ENCODE data around the gene PBX2. TPM values are rescaled to one million over a fixed set of nuclear protein-coding genes. Genes with fewer than 3 reads are reported as not detected.
"Not testable (repeated sequence)": the region's sequence is repeated elsewhere in the genome, so short reads cannot be mapped to it uniquely, and the experiment has no call there.

PBX2 gene, protein sequence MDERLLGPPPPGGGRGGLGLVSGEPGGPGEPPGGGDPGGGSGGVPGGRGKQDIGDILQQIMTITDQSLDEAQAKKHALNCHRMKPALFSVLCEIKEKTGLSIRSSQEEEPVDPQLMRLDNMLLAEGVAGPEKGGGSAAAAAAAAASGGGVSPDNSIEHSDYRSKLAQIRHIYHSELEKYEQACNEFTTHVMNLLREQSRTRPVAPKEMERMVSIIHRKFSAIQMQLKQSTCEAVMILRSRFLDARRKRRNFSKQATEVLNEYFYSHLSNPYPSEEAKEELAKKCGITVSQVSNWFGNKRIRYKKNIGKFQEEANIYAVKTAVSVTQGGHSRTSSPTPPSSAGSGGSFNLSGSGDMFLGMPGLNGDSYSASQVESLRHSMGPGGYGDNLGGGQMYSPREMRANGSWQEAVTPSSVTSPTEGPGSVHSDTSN
- total RNA-seq = 10 to 100 TPM; 53.9 to 59.3 TPM

GRCh38 chr6:32190054-32190851 is at the start of gene PBX2:
PBX2 (minus strand) TSS chr6:32190202; CDS start chr6:32189915, 287 bp downstream.
- ChIA-PET POLR2A (interaction anchor here (0.5 to 1.9 kb wide), 3 partner anchors 11 to 292 kb away, joined by 3 to 16 read pairs (median 4); partner anchors contain the start of gene ATF6B), CTCF (interaction anchor here (1.4 kb wide), 1 partner anchor 72 kb away, joined by 5 read pairs; no protein-coding TSS in a partner anchor)

- CTCF ChIA-PET = interaction anchor here (0.7 kb wide), 1 partner anchor 666 kb away, joined by 3 read pairs; no protein-coding TSS in a partner anchor
Measured at GRCh38 chr6:32239462-32239861, 49.5 kb upstream of the PBX2 start.

GRCh38 chr6:32234934-32235333 is 44.9 kb upstream of the PBX2 start:
- ChIA-PET CTCF (no interaction called here), POLR2A (no interaction called here)

More at GRCh38 chr6:32239462-32239861, 49.5 kb upstream of the PBX2 start:
- POLR2A ChIA-PET = no interaction called here

- POLR2A ChIA-PET = no interaction called here
- CTCF ChIA-PET = interaction anchor here (0.6 kb wide), 1 partner anchor 23 kb away, joined by 4 read pairs; no protein-coding TSS in a partner anchor
Measured at GRCh38 chr6:32226434-32226833, 36.4 kb upstream of the PBX2 start.

DNA sequence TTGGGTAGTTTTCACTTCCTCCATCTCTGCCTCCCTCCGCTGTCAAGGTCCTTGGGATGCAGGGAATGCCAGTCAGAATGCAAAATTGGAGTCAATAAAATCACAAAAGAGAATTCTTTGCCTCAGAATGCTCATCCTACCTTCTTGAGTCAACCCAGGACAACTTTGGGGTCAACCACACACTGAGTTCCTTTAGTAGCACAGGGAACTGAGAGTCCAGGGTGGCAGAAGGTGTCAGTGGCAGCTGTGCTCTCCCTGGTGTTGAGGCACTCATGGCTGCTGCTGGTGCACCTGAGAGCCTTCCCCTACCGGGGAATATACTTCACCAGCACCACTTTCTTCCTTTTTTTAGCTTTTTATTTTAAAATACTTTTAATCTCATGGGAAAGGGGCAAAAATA is 34.7 kb upstream of the PBX2 start:
- ChIA-PET CTCF (no interaction called here), POLR2A (no interaction called here)

DNA sequence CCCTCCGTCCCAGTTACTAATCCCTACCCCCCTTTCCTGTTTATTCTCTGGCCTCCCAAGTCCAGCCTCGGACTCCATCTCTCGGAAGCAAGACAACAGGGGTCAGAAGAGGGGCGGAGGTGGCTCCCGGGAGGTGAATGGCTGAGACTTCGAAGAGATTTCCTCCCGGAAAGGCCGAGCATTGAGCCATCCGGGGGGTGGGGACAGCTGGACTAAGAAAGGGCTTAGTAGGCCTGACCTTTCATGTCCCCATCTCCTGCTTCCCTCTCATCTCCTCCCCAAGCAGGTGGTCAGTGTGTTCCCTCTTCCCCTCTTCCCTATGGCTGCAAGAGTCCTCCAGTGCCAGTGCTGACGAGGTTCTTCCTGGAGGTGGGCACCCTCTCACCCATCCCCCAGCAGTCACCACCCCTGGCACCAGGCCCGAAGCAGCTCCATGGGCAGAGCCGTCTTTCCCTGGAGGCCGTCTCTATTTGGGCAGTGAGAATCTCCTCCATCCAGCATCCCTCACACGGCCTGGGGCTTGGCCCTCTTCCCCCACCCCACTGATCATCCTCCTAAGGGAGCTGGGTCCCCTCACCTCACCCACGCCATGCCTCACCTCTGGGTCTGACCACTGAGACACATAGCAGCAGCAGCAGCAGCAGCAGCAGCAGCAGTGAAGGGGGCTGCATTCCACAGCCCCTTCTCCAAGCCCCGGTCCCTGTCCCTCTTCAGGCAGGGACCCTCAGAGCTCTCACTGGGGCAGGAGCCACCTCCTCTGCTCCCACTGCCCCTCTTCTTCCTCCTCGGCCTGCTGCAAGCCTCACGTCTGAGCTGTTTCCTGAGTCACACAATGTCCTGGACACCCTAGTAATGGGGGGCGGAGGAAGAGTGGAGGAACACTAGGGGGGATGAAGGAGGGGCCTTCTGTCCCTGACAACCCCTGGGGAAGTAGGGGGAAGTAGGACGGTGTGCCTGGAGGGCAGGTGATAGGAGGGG is 33.5 kb upstream of the PBX2 start, which contains the start of gene NOTCH4:
NOTCH4 (minus strand) TSS at position 810 of the 978 bp plus-strand sequence; CDS start at position 671, 139 bp downstream.
- ChIA-PET POLR2A (no interaction called here), CTCF (interaction anchor here (0.8 kb wide), 1 partner anchor 190 kb away, joined by 4 read pairs; no protein-coding TSS in a partner anchor)

GRCh38 chr6:32222333-32223230 is 32.6 kb upstream of the PBX2 start:
- ChIA-PET POLR2A (no interaction called here), CTCF (no interaction called here)

DNA sequence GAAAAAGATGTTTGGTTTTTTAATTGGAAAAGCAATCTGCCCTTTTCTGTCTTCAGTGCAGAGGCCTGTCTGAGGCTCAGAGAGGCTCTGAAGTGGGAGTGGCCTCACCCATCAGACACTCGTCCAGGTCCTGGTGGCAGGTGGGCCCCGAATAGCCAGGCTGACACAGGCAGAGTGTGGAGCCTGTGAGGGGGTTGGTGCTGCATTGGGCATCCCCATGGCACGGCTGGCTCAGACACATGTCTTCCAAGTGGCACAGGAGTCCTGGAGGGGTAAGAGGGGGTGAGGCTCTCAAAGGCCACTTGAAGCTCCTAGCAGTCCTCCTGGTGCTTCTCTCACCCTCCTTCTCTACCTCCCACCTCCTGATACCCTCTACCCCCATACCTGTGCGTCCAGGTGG is 30.0 kb upstream of the PBX2 start:
- ChIA-PET POLR2A (no interaction called here), CTCF (no interaction called here)

- ChIA-PET POLR2A (no interaction called here), CTCF (no interaction called here)
Measured at GRCh38 chr6:32218167-32218566, 28.2 kb upstream of the PBX2 start.

DNA sequence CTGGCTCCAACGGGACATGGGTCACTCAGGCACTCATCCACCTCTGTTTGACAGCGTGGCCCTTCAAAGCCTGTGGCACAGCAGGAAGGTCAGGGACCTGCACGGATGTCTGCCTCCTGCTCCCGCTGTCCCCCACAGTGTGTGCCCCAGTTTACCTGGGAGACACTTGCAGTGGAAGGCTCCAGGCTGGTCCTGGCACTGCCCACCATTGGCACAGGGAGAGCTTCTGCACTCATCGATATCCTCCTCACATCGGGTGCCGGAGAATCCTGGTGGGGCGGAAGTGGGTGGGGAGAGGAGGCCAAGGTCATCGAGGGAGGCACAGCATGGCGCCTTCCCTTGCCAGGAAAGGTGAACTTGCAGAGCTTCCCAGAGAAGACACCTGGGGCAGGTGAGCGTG is 27.0 kb upstream of the PBX2 start:
- CTCF ChIA-PET = no interaction called here
- POLR2A ChIA-PET = no interaction called here

- ChIA-PET POLR2A (no interaction called here), CTCF (no interaction called here)
Measured at GRCh38 chr6:32216285-32216684, 26.3 kb upstream of the PBX2 start.

DNA sequence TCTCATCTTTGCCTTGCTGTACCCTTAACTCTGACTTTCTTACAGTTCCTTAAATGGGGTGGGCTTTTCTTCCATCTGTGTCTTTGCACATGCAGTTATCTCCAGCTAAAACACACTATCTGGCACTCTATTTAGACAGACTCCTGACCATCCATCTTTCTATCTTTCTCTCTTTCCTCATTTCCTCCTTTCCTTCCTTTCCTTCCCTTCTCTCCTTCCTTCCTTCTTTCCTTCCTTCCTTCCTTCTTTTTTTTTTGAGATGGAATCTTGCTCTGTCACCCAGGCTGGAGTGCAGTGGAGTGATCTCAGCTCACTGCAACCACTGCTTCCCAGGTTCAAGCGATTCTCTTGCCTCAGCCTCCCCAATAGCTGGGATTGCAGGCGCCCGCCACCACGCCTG is 25.6 kb upstream of the PBX2 start:
- ChIA-PET CTCF (no interaction called here), POLR2A (no interaction called here)

DNA sequence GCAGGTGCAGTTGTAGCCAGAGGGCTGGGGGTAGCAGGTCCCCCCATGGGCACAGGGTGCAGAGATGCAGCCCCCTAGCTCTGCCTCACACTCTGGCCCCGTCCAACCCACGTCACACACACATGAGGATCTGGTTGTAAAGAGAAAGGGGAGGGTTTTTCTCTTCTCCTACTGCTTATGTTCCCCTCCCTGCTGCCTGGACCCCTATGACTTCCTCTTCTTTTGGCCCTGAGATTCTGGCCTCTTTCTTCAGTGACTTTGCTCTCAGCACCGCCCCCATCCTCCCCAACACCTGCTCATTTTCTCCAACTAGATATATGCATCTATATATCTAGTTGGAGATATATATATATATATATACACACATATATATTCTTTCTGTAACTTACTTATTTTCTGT is 24.1 kb upstream of the PBX2 start:
- ChIA-PET CTCF (no interaction called here), POLR2A (no interaction called here)

- ChIA-PET POLR2A (no interaction called here), CTCF (interaction anchor here (0.7 kb wide), 1 partner anchor 553 kb away, joined by 3 read pairs; no protein-coding TSS in a partner anchor)
Measured at GRCh38 chr6:32213649-32214048, 23.6 kb upstream of the PBX2 start.

DNA sequence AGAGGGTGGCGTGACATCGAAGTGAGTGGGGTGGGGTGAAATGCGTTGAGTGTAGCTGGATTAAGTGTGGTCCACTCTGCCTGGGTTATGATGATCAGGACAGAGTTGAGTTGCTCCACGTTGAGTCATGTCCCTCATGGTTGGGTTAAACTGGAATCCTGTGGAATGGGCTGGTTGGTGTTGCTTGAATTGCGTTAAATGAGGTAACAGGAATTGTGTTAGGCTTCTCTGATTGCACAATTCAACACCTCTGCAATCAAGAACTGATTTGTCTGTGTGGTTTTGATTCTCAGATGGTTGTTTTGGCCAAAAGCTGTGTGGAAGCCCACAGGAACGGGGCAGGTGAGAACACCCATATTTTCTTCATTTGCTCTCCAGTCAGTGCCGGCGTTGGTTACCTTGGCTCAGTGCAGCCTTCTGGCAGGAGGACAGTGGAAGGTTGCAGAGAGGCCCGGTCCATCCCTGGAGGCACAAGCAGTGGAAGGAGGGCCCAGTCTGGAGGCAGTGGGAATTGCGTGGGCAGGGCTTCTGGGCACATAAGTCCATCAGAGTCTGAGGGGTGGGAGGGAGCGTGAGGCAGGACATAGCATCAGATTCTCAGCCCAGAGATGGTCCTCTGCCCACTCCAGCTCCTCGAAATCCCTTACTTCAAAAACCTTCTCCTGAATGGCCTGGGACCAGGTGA is 22.2 kb upstream of the PBX2 start:
- ChIA-PET CTCF (no interaction called here), POLR2A (no interaction called here)

DNA sequence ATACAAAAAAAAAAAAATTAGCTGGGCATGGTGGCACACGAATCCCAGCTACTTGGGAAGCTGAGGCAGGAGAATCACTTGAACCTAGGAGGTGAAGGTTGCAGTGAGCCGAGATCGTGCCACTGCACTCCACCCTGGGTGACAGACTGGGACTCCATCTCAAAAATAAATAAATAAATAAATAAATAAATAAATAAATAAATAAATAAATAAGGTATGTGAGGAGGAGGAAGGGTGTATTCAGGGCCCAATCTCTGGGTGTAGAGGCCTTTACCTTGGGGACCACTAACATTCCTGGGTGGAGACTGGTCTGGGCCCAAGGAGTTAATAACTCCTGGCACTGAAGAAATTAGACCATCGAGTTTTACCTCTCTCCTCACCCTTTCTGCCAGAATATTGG is 21.4 kb upstream of the PBX2 start:
- CTCF ChIA-PET, POLR2A ChIA-PET: not testable (repeated sequence)

DNA sequence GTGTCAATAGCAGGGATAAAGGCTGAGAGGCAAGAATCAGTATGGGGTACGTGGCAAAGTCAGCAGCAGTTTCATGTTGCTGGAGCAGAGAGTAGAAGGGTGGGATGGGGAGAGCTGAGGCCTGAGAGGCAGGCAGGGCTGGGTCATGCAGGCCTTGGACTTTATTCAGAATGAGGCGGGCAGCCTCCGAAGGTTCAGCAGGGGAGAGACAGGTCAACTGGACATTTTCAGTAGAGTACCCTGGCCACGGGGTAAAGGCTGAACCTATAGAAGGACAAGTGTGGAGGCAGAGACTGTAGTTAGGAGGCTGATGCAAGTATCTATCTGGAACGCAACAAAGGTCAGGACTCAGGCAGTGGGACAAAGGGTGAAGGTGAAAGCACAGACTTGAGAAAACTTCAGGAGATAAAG is 20.2 kb upstream of the PBX2 start:
- CTCF ChIA-PET = no interaction called here
- POLR2A ChIA-PET = no interaction called here

DNA sequence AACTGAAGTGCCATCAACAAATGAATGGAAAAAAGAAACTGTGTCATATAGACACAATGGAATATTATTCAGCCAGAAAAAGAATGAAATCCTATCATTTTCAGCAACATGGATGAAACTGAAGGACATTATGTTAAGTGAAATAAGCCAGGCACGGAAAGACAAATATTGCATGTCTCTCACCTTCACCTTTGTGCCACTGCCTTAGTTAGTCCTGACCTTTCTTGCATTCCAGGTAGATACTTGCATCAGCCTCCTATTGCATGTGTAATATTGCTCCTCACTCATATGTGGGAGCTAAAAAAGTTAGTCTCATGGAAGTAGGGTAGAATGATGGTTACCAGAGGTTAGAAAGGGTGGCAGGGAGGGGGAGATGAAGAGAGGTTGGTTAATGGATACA is 19.0 kb upstream of the PBX2 start:
- POLR2A ChIA-PET = no interaction called here
- CTCF ChIA-PET = no interaction called here
